ENCODE measurements around the gene PLA2G12B.

Gene PLA2G12B

DNA sequence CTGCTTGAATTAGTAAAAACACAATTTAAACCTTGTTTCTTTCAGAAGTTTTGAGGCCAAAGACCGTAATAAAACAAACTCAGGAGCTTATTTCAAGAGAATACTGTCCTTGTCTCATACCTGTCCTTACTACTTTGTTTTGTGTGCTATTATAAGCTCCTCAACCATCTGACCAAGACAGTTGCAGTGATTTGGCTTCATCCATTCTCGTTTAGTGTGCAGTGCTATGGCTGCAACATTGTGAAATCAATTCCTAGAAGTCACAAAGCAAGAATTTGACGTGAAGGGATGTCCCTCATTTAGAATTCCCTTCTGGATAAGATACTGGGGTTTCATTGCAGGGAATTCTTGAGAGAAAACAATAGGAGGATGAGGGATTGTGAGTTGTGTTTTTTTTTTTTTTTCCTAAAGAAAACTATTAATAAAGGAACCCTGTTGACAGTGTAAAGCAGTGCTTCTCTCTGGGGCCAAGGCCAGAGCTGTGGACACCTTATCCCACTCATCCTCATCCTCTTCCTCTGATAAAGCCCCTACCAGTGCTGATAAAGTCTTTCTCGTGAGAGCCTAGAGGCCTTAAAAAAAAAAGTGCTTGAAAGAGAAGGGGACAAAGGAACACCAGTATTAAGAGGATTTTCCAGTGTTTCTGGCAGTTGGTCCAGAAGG is 61.3 kb downstream of the PLA2G12B start, which contains the start of gene OIT3:
OIT3 (plus strand) TSS at position 604 of the 663 bp plus-strand sequence. CDS start 60 bp downstream, outside the sequence.
- DNase-seq (ENCODE audit: low read depth in 1 of 2, low spot score in 1 of 2) = no peak

- no peak for DNase-seq (ENCODE audit: low read depth in 1 of 2, low spot score in 1 of 2)
Measured at GRCh38 chr10:72890086-72890485, 64.5 kb downstream of the PLA2G12B start.

- no peak for DNase-seq (ENCODE audit: low read depth in 1 of 2, low spot score in 1 of 2)
Measured at GRCh38 chr10:72889391-72889831, 65.2 kb downstream of the PLA2G12B start.

DNA sequence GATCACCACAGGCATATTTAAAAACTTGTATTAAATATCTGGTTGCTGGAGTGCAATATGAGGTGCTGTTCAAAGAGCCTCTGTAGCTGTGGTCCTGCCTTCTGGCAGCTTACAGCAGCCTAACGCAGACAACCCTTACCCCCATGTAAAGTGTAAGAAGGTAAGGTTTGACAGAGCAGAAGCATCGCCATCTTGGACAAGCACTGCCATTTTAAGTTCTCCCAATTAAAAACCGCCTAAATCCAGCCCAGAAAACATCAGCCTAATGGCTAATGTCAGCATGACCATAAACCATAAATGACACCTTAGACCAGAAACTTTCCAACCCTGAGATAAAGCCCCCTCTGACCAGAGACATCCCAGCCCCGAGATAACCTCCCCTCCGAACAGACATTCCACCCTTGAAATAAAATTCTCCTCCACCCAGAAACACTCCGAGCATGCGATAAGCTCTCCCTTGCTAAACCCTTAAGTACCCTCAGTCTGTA is 66.4 kb downstream of the PLA2G12B start:
- no peak for DNase-seq (ENCODE audit: low read depth in 1 of 2, low spot score in 1 of 2)

- no peak for DNase-seq (ENCODE audit: low read depth in 1 of 2, low spot score in 1 of 2)
Measured at GRCh38 chr10:72887043-72887442, 67.6 kb downstream of the PLA2G12B start.

- DNase-seq (ENCODE audit: low read depth in 1 of 2, low spot score in 1 of 2) = no peak
Measured at GRCh38 chr10:72886621-72887020, 68.0 kb downstream of the PLA2G12B start.

GRCh38 chr10:72885953-72886352 is 68.7 kb downstream of the PLA2G12B start:
- no peak for DNase-seq (ENCODE audit: low read depth in 1 of 2, low spot score in 1 of 2)
